DOHH2 (cell line): ENCODE data around the gene CARD8.
"Not testable (repeated sequence)": the region's sequence is repeated elsewhere in the genome, so short reads cannot be mapped to it uniquely, and the experiment has no call there.

Experiments used
- H3F3A ChIP-seq: fragments of 200-600 bp; sonication (generic), shearing (Covaris generic); 2 replicates; pipeline ENCODE4 v1.6.0; 2016; ENCODE audit warnings: antibody characterized with exemption, mild to moderate bottlenecking; ENCODE audit not compliant: control insufficient read depth, insufficient read depth
- H3K27ac ChIP-seq: fragments of 200-600 bp; sonication (generic); 2 replicates; pipeline ENCODE4 v1.5.1; 2014; ENCODE audit warnings: low read depth, mild to moderate bottlenecking, low read length, moderate library complexity
- H3K27me3 ChIP-seq: fragments of 200-600 bp; sonication (generic); 2 replicates; pipeline ENCODE4 v1.6.1; 2014; ENCODE audit warnings: mild to moderate bottlenecking, low read length, mixed read lengths; ENCODE audit not compliant: control insufficient read depth
- H3K36me3 ChIP-seq: fragments of 200-600 bp; sonication (generic); 2 replicates; pipeline ENCODE4 v1.6.1; 2014; ENCODE audit warnings: mild to moderate bottlenecking, low read length, moderate library complexity, mixed read lengths; ENCODE audit not compliant: control insufficient read depth
- H3K4me1 ChIP-seq: fragments of 200-600 bp; sonication (generic); 2 replicates; pipeline ENCODE4 v1.6.1; 2014; ENCODE audit warnings: mild to moderate bottlenecking, low read length, mixed read lengths; ENCODE audit not compliant: control insufficient read depth
- H3K4me2 ChIP-seq: fragments of 200-600 bp; sonication (generic); 2 replicates; pipeline ENCODE4 v1.6.0; 2014; ENCODE audit warnings: mild to moderate bottlenecking, low read length, moderate library complexity
- H3K4me3 ChIP-seq: fragments of 200-600 bp; sonication (generic); 2 replicates; pipeline ENCODE4 v1.5.1; 2014; ENCODE audit warnings: mild to moderate bottlenecking, low read length, mixed read lengths
- H3K79me2 ChIP-seq: fragments of 200-600 bp; sonication (generic); 2 replicates; pipeline ENCODE4 v1.6.1; 2014; ENCODE audit warnings: mild to moderate bottlenecking, low read length, mixed read lengths; ENCODE audit not compliant: control insufficient read depth
- H3K9me2 ChIP-seq: fragments of 200-600 bp; sonication (generic); replicated peaks from 2 replicates; pipeline ENCODE4 v1.6.1; 2014; ENCODE audit warnings: mild to moderate bottlenecking, low read length, mixed read lengths; ENCODE audit not compliant: control insufficient read depth
- H3K9me3 ChIP-seq: fragments of 200-600 bp; sonication (generic); 2 replicates; pipeline ENCODE4 v1.6.1; 2014; ENCODE audit warnings: antibody characterized with exemption, low read length, mixed read lengths; ENCODE audit not compliant: control insufficient read depth, insufficient read depth
- H4K20me1 ChIP-seq: fragments of 200-600 bp; sonication (generic); 2 replicates; pipeline ENCODE4 v1.6.0; 2014; ENCODE audit warnings: low read depth, mild to moderate bottlenecking, antibody characterized with exemption, low read length, moderate library complexity; ENCODE audit not compliant: control insufficient read depth, insufficient read depth
- CTCF ChIP-seq: fragments of 200-600 bp; sonication (generic); IDR thresholded peaks from one replicate; pipeline ENCODE4 v1.5.1; 2014; ENCODE audit warnings: antibody characterized with exemption, mild to moderate bottlenecking, low read depth, low read length; ENCODE audit not compliant: poor library complexity, severe bottlenecking
- EZH2phosphoT487 ChIP-seq: fragments of 200-600 bp; sonication (generic); IDR thresholded peaks from 2 replicates; pipeline ENCODE4 v1.6.1; 2017; ENCODE audit warnings: borderline replicate concordance, mild to moderate bottlenecking, antibody characterized with exemption, low read length, moderate library complexity, mixed read lengths

Gene CARD8

GRCh38 chr19:48258992-48259391 is 3.3 kb upstream of the CARD8 start:
- peak overlapping the region; percentile 74 for H3K4me2 ChIP-seq
- peak overlapping the region; percentile 88 for H3K27ac ChIP-seq
- peaks cover 22% of the 10 kb centered on the region for H3F3A ChIP-seq
- H3K4me3 ChIP-seq: peak overlapping the region; percentile 84
- not testable (repeated sequence) for H3K9me3 ChIP-seq, H3K9me2 ChIP-seq, H4K20me1 ChIP-seq, H3K36me3 ChIP-seq, H3K27me3 ChIP-seq
- peaks cover 43% of the 10 kb centered on the region for H3K79me2 ChIP-seq
- peaks cover 39% of the 10 kb centered on the region for H3K4me1 ChIP-seq

GRCh38 chr19:48258350-48258749 is 2.6 kb upstream of the CARD8 start:
- no peaks in the 10 kb centered on the region for H3K27me3 ChIP-seq
- peaks cover 45% of the 10 kb centered on the region for H3K4me1 ChIP-seq
- H3K27ac ChIP-seq: peak overlapping the region; percentile 88
- peak overlapping the region; percentile 74 for H3K4me2 ChIP-seq
- no peaks in the 10 kb centered on the region for H4K20me1 ChIP-seq
- no peaks in the 10 kb centered on the region for H3K9me3 ChIP-seq
- no peaks in the 10 kb centered on the region for H3K9me2 ChIP-seq
- peaks cover 26% of the 10 kb centered on the region for H3F3A ChIP-seq
- peak overlapping the region; percentile 84 for H3K4me3 ChIP-seq
- TF ChIP-seq EZH2phosphoT487 (no peak), CTCF (no peak)
- peaks cover 49% of the 10 kb centered on the region for H3K79me2 ChIP-seq
- H3K36me3 ChIP-seq: peaks cover 3% of the 10 kb centered on the region; the same call in 1 of the 2 replicates

GRCh38 chr19:48254529-48254970 is 1.2 kb downstream of the CARD8 start:
- Histone ChIP-seq H4K20me1 (no peaks in the 10 kb centered on the region), H3K36me3 (peaks cover 3% of the 10 kb centered on the region; the same call in 1 of the 2 replicates), H3K4me2 (peak overlapping the region; percentile 74), H3K9me2 (no peaks in the 10 kb centered on the region), H3K27ac (no peak overlapping the region), H3K27me3 (no peaks in the 10 kb centered on the region), H3F3A (peaks cover 38% of the 10 kb centered on the region), H3K79me2 (peaks cover 65% of the 10 kb centered on the region), H3K9me3 (no peaks in the 10 kb centered on the region), H3K4me3 (peak overlapping the region; percentile 84), H3K4me1 (peaks cover 57% of the 10 kb centered on the region)
- TF ChIP-seq EZH2phosphoT487: no peak
- TF ChIP-seq CTCF: no peak

GRCh38 chr19:48253999-48254398 is 1.7 kb downstream of the CARD8 start:
- Histone ChIP-seq H3K27ac (no peak overlapping the region), H4K20me1 (no peaks in the 10 kb centered on the region), H3K9me2 (no peaks in the 10 kb centered on the region), H3K27me3 (no peaks in the 10 kb centered on the region), H3K4me3 (peak overlapping the region; percentile 84; the same call in 1 of the 2 replicates), H3K79me2 (peaks cover 63% of the 10 kb centered on the region), H3K4me1 (peaks cover 55% of the 10 kb centered on the region), H3F3A (peaks cover 34% of the 10 kb centered on the region), H3K36me3 (peaks cover 3% of the 10 kb centered on the region; the same call in 1 of the 2 replicates), H3K9me3 (no peaks in the 10 kb centered on the region), H3K4me2 (peak overlapping the region; percentile 74)
- no peak for TF ChIP-seq EZH2phosphoT487
- no peak for TF ChIP-seq CTCF
